Lung (tissue), 12 donors: ENCODE results near the gene BTBD1. TPM values are rescaled to one million over a fixed set of nuclear protein-coding genes. Genes with fewer than 3 reads are reported as not detected.

Experiments
- ATAC-seq: fragments of 200-7000 bp; cut with Tn5 transposase; one replicate; pipeline ENCODE4 v1.9.1; 2020; ENCODE audit warnings: moderate number of reproducible peaks; ENCODE audit not compliant: insufficient read depth, low FRiP score
- DNase-seq, 3 donors: peaks; one replicate each; pipeline ENCODE4 v3.0.0-alpha.2; 2013 to 2017
- H3K27ac ChIP-seq, 2 donors: one replicate each; pipeline ENCODE4 v1.5.1; 2013; ENCODE audit warnings: mild to moderate bottlenecking in 2 of 2, moderate library complexity in 2 of 2, control low read depth in 1 of 2, inconsistent platforms in 1 of 2, low read depth in 1 of 2, low read length in 1 of 2
- H3K27me3 ChIP-seq, 3 donors: one replicate each; pipeline ENCODE4 v1.5.1; 2013; ENCODE audit warnings: low read length in 2 of 3; ENCODE audit not compliant: control insufficient read depth in 3 of 3, insufficient read depth in 3 of 3
- H3K36me3 ChIP-seq, 4 donors: one replicate each; pipeline ENCODE4 v1.5.1; 2013; ENCODE audit warnings: low read length in 4 of 4, mild to moderate bottlenecking in 1 of 4, moderate library complexity in 1 of 4; ENCODE audit not compliant: control insufficient read depth in 4 of 4, insufficient read depth in 4 of 4
- H3K4me1 ChIP-seq, 5 donors: one replicate each; pipeline ENCODE4 v1.5.1; 2013; ENCODE audit warnings: low read length in 5 of 5, mild to moderate bottlenecking in 2 of 5, moderate library complexity in 1 of 5; ENCODE audit not compliant: control insufficient read depth in 5 of 5, insufficient read depth in 5 of 5
- H3K4me3 ChIP-seq: one replicate; pipeline ENCODE4 v1.5.1; 2013; ENCODE audit warnings: mild to moderate bottlenecking, control low read depth, moderate library complexity
- H3K9ac ChIP-seq, 2 donors: one replicate each; pipeline ENCODE4 v1.5.1; 2013; ENCODE audit warnings: low read length in 2 of 2, control low read depth in 1 of 2; ENCODE audit not compliant: insufficient read depth in 1 of 2
- H3K9me3 ChIP-seq, 4 donors: one replicate each; pipeline ENCODE4 v1.5.1; 2013; ENCODE audit warnings: low read length in 3 of 4, mild to moderate bottlenecking in 1 of 4, moderate library complexity in 1 of 4; ENCODE audit not compliant: control insufficient read depth in 4 of 4, insufficient read depth in 3 of 4
- CTCF ChIP-seq: IDR thresholded peaks from 2 replicates; pipeline ENCODE4 v1.5.1; 2012; ENCODE audit warnings: mild to moderate bottlenecking; ENCODE audit errors: control extremely low read depth, extremely low read depth
- WGBS, 2 donors: extraction: QIAGEN DNeasy Blood & Tissue Kit; methylation state at CpG; one replicate each; pipeline ENCODE4 v1.1.7; 2013; 5-methylcytosine and 5-hydroxymethylcytosine counted together
- polyA plus RNA-seq, 2 donors: library from polyadenylated mRNA; stranded (reverse); fragments of 200-250 nt; gene quantifications; one replicate each; pipeline ENCODE4 v1.2.1, GENCODE V29; 2013
- total RNA-seq, 2 donors: library from RNA; depleted of rRNA in 1 of 2; stranded (reverse); fragments of >200 nt in 1 of 2; gene quantifications; one replicate each; pipeline ENCODE4 v1.2.1, GENCODE V29; 2014 to 2021
- donor health status: control.
- donor health status: control.
- donor health status: Bipolar disorder and iron deficiency.
- donor health status: healthy.
- donor health status: DM: yes; HTN: yes; CAD: no.

BTBD1 gene
- total and polyA plus RNA-seq, 4 donors = 10.7 to 71.0 (median 37.0) TPM

GRCh38 chr15:82999905-83000671, 67.0 kb downstream of the BTBD1 start:
- Histone ChIP-seq H3K9ac (peak overlapping the region; percentile 18 to 77), H3K9me3 (no peaks in the 10 kb centered on the region), H3K27me3 (no peaks in the 10 kb centered on the region), H3K27ac (peak overlapping the region in 1 of 2 donors; percentile 73), H3K4me1 (peaks cover 0 to 9% (median 0%) of the 10 kb centered on the region in 5 donors), H3K36me3 (peaks cover 0 to 5% (median 2%) of the 10 kb centered on the region in 4 donors), H3K4me3 (no peak overlapping the region)
- ATAC-seq (peak; percentile 77), DNase-seq (peak in 2 of 3 donors; percentile 72 to 79)
- peak; percentile 28 for TF ChIP-seq CTCF
- 11 to 24% methylated on average over 6 of the region's 6 CpGs for WGBS, 2 donors

GRCh38 chr15:82999426-82999825, 67.6 kb downstream of the BTBD1 start:
- H3K4me3 ChIP-seq = no peak overlapping the region
- peaks cover 0 to 9% (median 0%) of the 10 kb centered on the region in 5 donors for H3K4me1 ChIP-seq
- peaks cover 0 to 5% (median 2%) of the 10 kb centered on the region in 4 donors for H3K36me3 ChIP-seq
- TF ChIP-seq CTCF = no peak
- DNase-seq (no peak), ATAC-seq (no peak)
- H3K9me3 ChIP-seq = no peaks in the 10 kb centered on the region
- H3K27me3 ChIP-seq = no peaks in the 10 kb centered on the region
- no peak overlapping the region for H3K27ac ChIP-seq
- H3K9ac ChIP-seq = no peak overlapping the region
- 91 to 98% methylated on average over 6 of the region's 6 CpGs for WGBS, 2 donors

- WGBS, 2 donors = 75 to 83% methylated on average over 3 of the region's 3 CpGs
- DNase-seq = no peak
- TF ChIP-seq CTCF = no peak
- ATAC-seq = no peak
- Histone ChIP-seq H3K27me3 (no peaks in the 10 kb centered on the region), H3K9ac (no peak overlapping the region), H3K4me1 (peaks cover 0 to 9% (median 0%) of the 10 kb centered on the region in 5 donors), H3K27ac (no peak overlapping the region), H3K9me3 (no peaks in the 10 kb centered on the region), H3K36me3 (peaks cover 0 to 4% (median under 1%) of the 10 kb centered on the region in 4 donors), H3K4me3 (no peak overlapping the region)
These were observed 71.1 kb downstream of the BTBD1 start for GRCh38 chr15:82995938-82996337.
